Keratinocyte (primary cell): ENCODE results near the gene CDK2AP2. TPM values are rescaled to one million over a fixed set of nuclear protein-coding genes. Genes with fewer than 3 reads are reported as not detected.

Source experiments
- DNase-seq: peaks from one replicate; pipeline ENCODE4 v3.0.0-alpha.2; 2011; ENCODE audit warnings: low read depth, missing footprints, low spot score
- FAIRE-seq: peaks from 2 replicates; lab custom pipeline; 2011; peaks lifted over from hg19 to GRCh38; lab: Jason Lieb, UNC
- H2AFZ ChIP-seq: 2 replicates; pipeline ENCODE4 v1.6.0; 2012; ENCODE audit warnings: low read length, control low read depth, inconsistent platforms; ENCODE audit not compliant: control insufficient read depth
- H3K27ac ChIP-seq: 2 replicates; pipeline ENCODE4 v1.5.1; 2011; ENCODE audit warnings: low read length; ENCODE audit not compliant: control insufficient read depth, insufficient read depth
- H3K27me3 ChIP-seq: 3 replicates; pipeline ENCODE4 v1.6.0; 2011; ENCODE audit warnings: low read length; ENCODE audit not compliant: control insufficient read depth, insufficient read depth; ENCODE audit errors: extremely low read depth
- H3K36me3 ChIP-seq, 2 experiments: 2 replicates in 1 of 2; 3 replicates in 1 of 2; pipeline ENCODE4 v1.5.1; 2011; ENCODE audit warnings: low read length in 2 of 2, mild to moderate bottlenecking in 1 of 2; ENCODE audit not compliant: control insufficient read depth in 2 of 2, insufficient read depth in 2 of 2; ENCODE audit errors: extremely low read depth in 1 of 2
- H3K4me1 ChIP-seq: 3 replicates; pipeline ENCODE4 v1.5.1; 2011; ENCODE audit warnings: low read length; ENCODE audit not compliant: control insufficient read depth, insufficient read depth; ENCODE audit errors: extremely low read depth
- H3K4me2 ChIP-seq: 3 replicates; pipeline ENCODE4 v1.6.0; 2011; ENCODE audit warnings: low read depth, low read length; ENCODE audit not compliant: control insufficient read depth, insufficient read depth; ENCODE audit errors: extremely low read depth
- H3K4me3 ChIP-seq, 3 experiments: fragments of 200-600 bp in 1 of 3; sonication (generic) in 1 of 3; 2 replicates in 2 of 3; 3 replicates in 1 of 3; pipeline ENCODE4 v1.5.1; 2011 to 2016; ENCODE audit warnings: low read length in 3 of 3, mild to moderate bottlenecking in 3 of 3, control low read depth in 2 of 3, inconsistent platforms in 1 of 3, low read depth in 1 of 3, mixed read lengths in 1 of 3, mixed run types in 1 of 3, moderate library complexity in 1 of 3; ENCODE audit not compliant: control insufficient read depth in 2 of 3, insufficient read depth in 2 of 3; ENCODE audit errors: extremely low read depth in 1 of 3
- H3K79me2 ChIP-seq: 2 replicates; pipeline ENCODE4 v1.6.0; 2012; ENCODE audit warnings: low read length; ENCODE audit not compliant: control insufficient read depth, insufficient read depth
- H3K9ac ChIP-seq: 3 replicates; pipeline ENCODE4 v1.6.0; 2011; ENCODE audit warnings: low read length; ENCODE audit not compliant: control insufficient read depth, insufficient read depth; ENCODE audit errors: extremely low read depth
- H3K9me1 ChIP-seq: 3 replicates; pipeline ENCODE4 v1.6.0; 2011; ENCODE audit warnings: low read length; ENCODE audit not compliant: control insufficient read depth, insufficient read depth; ENCODE audit errors: extremely low read depth
- H3K9me3 ChIP-seq: 2 replicates; pipeline ENCODE4 v1.5.1; 2012; ENCODE audit warnings: low read depth, low read length; ENCODE audit not compliant: control insufficient read depth
- H4K20me1 ChIP-seq: 3 replicates; pipeline ENCODE4 v1.6.0; 2011; ENCODE audit warnings: low read length; ENCODE audit not compliant: control insufficient read depth, insufficient read depth; ENCODE audit errors: extremely low read depth
- CTCF ChIP-seq, 3 experiments: IDR thresholded peaks in 1 of 3; conservative IDR thresholded peaks in 1 of 3; optimal IDR thresholded peaks in 1 of 3; 2 replicates in 2 of 3; 3 replicates in 1 of 3; pipeline versions ENCODE3 to v1.5.1; 2011; ENCODE audit warnings: low read length in 3 of 3, mild to moderate bottlenecking in 3 of 3, moderate library complexity in 2 of 3, control low read depth in 1 of 3, inconsistent platforms in 1 of 3; ENCODE audit not compliant: insufficient read depth in 2 of 3; ENCODE audit errors: extremely low read depth in 1 of 3
- EZH2 ChIP-seq: IDR thresholded peaks from one replicate; pipeline ENCODE4 v1.6.1; 2012; ENCODE audit warnings: inconsistent platforms, mild to moderate bottlenecking, low read length, moderate library complexity
- dilution Hi-C: fragments of 300-500 bp; cut with MboI; formaldehyde crosslinking; loops from one replicate; pipeline ENCODE4 v1.7.0; 2020; ENCODE audit warnings: low sequenced_read_pairs; ENCODE audit not compliant: extremely low pct_ligation_motif_present
- polyA plus RNA-seq, 5 experiments: library from polyadenylated mRNA; depleted of rRNA in 3 of 5; stranded (reverse) in 3 of 5; stranded (forward) in 1 of 5; unstranded in 1 of 5; fragments of >200 nt; gene quantifications; 1 replicate in 1 of 5; 2 replicates in 3 of 5; 3 replicates in 1 of 5; pipeline versions ENCODE4 v1.2.1 to v1.2.3, GENCODE V29; 2011 to 2012; ENCODE audit warnings: missing spikeins in 2 of 5, low read depth in 1 of 5, low replicate concordance in 1 of 5

CDK2AP2 gene
- polyA plus RNA-seq, 1 donor (not counting 4 experiments of a cell fraction or from before 2014, with no cell fraction given) = 9.7 TPM

GRCh38 chr11:67501854-67502253, 6.1 kb downstream of the CDK2AP2 start:
- Histone ChIP-seq H4K20me1 (no peaks in the 10 kb centered on the region), H2AFZ (no peak overlapping the region), H3K27ac (no peak overlapping the region), H3K36me3 (peaks cover 9 to 18% of the 10 kb centered on the region in 2 experiments), H3K4me1 (peaks cover 15% of the 10 kb centered on the region), H3K27me3 (no peaks in the 10 kb centered on the region), H3K4me3 (no peak overlapping the region), H3K9me3 (no peaks in the 10 kb centered on the region), H3K4me2 (no peak overlapping the region), H3K9ac (no peak overlapping the region), H3K79me2 (peaks cover 14% of the 10 kb centered on the region), H3K9me1 (no peaks in the 10 kb centered on the region)
- FAIRE-seq (no peak), DNase-seq (no peak)
- dilution Hi-C loops = no loop called here
- TF ChIP-seq CTCF (optimal IDR thresholded peaks at IDR 0.05 in 1 of 3, IDR thresholded peaks at IDR 0.05 in 1 of 3, conservative IDR thresholded peaks at IDR 0.05 in 1 of 3; ENCODE audit: extremely low read depth in 1 of 3, insufficient read depth in 2 of 3, low read length in 3 of 3) (no peak), EZH2 (no peak)

- no peaks in the 10 kb centered on the region for H3K9me3 ChIP-seq
- H2AFZ ChIP-seq = no peak overlapping the region
- H4K20me1 ChIP-seq = no peaks in the 10 kb centered on the region
- FAIRE-seq (no peak), DNase-seq (no peak)
- H3K79me2 ChIP-seq = peaks cover 8% of the 10 kb centered on the region
- dilution Hi-C loops = no loop called here
- H3K9me1 ChIP-seq = no peaks in the 10 kb centered on the region
- TF ChIP-seq CTCF (optimal IDR thresholded peaks at IDR 0.05 in 1 of 3, IDR thresholded peaks at IDR 0.05 in 1 of 3, conservative IDR thresholded peaks at IDR 0.05 in 1 of 3; ENCODE audit: extremely low read depth in 1 of 3, insufficient read depth in 2 of 3, low read length in 3 of 3) = no peak
- TF ChIP-seq EZH2 = no peak
- no peak overlapping the region for H3K9ac ChIP-seq
- peaks cover 9 to 20% of the 10 kb centered on the region in 2 experiments for H3K36me3 ChIP-seq
- H3K4me2 ChIP-seq = no peak overlapping the region
- H3K27me3 ChIP-seq = no peaks in the 10 kb centered on the region
- no peak overlapping the region for H3K4me3 ChIP-seq
- peaks cover 7% of the 10 kb centered on the region for H3K4me1 ChIP-seq
- no peak overlapping the region for H3K27ac ChIP-seq
Observed at GRCh38 chr11:67500831-67501715, 6.9 kb downstream of the CDK2AP2 start.
